ENCODE measurements around the gene FAM171A1. TPM values are rescaled to one million over a fixed set of nuclear protein-coding genes. Genes with fewer than 3 reads are reported as not detected.

The FAM171A1 gene
- total and polyA plus RNA-seq, 2 of the 13 experiments (the other 11 are each of a cell fraction or from before 2014, with no cell fraction given): 21.5 to 34.7 TPM

DNA sequence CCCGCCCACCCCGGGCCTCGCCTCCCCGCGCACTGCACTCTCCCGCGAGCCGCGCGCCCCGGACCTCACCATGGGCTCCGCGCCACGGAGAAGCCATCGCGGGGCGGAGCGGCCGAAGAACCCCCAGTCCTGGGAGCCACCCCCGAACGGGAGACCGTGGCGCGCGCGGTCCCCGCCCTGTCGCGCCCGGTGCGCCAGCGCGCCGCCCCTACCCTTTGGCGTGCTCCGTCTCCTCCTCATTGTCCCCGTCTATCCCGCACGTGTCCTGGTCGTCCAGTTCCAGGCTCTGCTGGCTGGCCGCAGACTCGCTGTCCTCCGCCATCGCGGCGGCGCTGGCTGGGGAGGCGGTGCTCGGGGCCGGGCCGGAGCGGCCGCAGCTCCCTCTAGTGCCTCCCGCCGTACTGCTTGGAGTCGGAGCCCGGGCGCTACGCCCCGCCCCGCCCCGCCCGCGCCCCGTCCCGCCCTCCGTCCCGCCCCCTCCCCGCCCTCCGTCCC lies 202.8 kb downstream of the FAM171A1 start, which contains the start of gene NMT2 (continued):
- peak; percentile 75; the same call in 1 of the 2 replicates for TF ChIP-seq HOXA9 (CRISPR knock-in tag; IDR thresholded peaks at IDR 0.05; ENCODE audit: borderline replicate concordance)
- no peak for TF ChIP-seq ZNF772 (CRISPR knock-in tag; IDR thresholded peaks at IDR 0.05)
- TF ChIP-seq SALL1 (CRISPR knock-in tag; IDR thresholded peaks at IDR 0.05): peak; percentile 80
- 0 out of 2 replicates have a peak, but pooled peaks have one; percentile 45 for TF ChIP-seq ETS1 (CRISPR knock-in tag; IDR thresholded peaks at IDR 0.05)
- TF ChIP-seq EZH2 (conservative IDR thresholded peaks at IDR 0.05; ENCODE audit: low read depth, low read length): no peak
- TF ChIP-seq ZBTB10 (CRISPR knock-in tag; IDR thresholded peaks at IDR 0.05; ENCODE audit: borderline replicate concordance): peak; percentile 35; the same call in 1 of the 2 replicates
- peak; percentile 51; the same call in 1 of the 2 replicates for TF ChIP-seq MXD3 (CRISPR knock-in tag; IDR thresholded peaks at IDR 0.05)
- TF ChIP-seq ZNF629 (CRISPR knock-in tag; conservative IDR thresholded peaks at IDR 0.05): 0 out of 2 replicates have a peak, but pooled peaks have one; percentile 5
- peak; percentile 86 for TF ChIP-seq MYC (CRISPR knock-in tag; IDR thresholded peaks at IDR 0.05; ENCODE audit: borderline replicate concordance)
- TF ChIP-seq FOSL2 (CRISPR knock-in tag; IDR thresholded peaks at IDR 0.05): peak; percentile 21; the same call in 1 of the 2 replicates
- TF ChIP-seq ZNF180 (CRISPR knock-in tag; IDR thresholded peaks at IDR 0.05; ENCODE audit: borderline replicate concordance, low read depth): 0 out of 2 replicates have a peak, but pooled peaks have one; percentile 25
- no peak for TF ChIP-seq ZNF10 (CRISPR knock-in tag; IDR thresholded peaks at IDR 0.05; ENCODE audit: borderline replicate concordance, low read depth)
- TF ChIP-seq, protein P1, sequence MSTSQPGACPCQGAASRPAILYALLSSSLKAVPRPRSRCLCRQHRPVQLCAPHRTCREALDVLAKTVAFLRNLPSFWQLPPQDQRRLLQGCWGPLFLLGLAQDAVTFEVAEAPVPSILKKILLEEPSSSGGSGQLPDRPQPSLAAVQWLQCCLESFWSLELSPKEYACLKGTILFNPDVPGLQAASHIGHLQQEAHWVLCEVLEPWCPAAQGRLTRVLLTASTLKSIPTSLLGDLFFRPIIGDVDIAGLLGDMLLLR (CRISPR knock-in tag; IDR thresholded peaks at IDR 0.05): 0 out of 2 replicates have a peak, but pooled peaks have one; percentile 23
- TF ChIP-seq ZNF546 (CRISPR knock-in tag; conservative IDR thresholded peaks at IDR 0.05): no peak
- no peak for TF ChIP-seq ZBTB25 (CRISPR knock-in tag; IDR thresholded peaks at IDR 0.05)
- peak; percentile 26; the same call in 1 of the 2 replicates for TF ChIP-seq ISL2 (CRISPR knock-in tag; IDR thresholded peaks at IDR 0.05)
